ENCODE results near the gene LYRM1. TPM values are rescaled to one million over a fixed set of nuclear protein-coding genes. Genes with fewer than 3 reads are reported as not detected.
"Not testable (repeated sequence)": the region's sequence is repeated elsewhere in the genome, so short reads cannot be mapped to it uniquely, and the experiment has no call there.

Gene LYRM1
- total RNA-seq, 1 donor from 2014 or later, result 58.1 TPM

DNA sequence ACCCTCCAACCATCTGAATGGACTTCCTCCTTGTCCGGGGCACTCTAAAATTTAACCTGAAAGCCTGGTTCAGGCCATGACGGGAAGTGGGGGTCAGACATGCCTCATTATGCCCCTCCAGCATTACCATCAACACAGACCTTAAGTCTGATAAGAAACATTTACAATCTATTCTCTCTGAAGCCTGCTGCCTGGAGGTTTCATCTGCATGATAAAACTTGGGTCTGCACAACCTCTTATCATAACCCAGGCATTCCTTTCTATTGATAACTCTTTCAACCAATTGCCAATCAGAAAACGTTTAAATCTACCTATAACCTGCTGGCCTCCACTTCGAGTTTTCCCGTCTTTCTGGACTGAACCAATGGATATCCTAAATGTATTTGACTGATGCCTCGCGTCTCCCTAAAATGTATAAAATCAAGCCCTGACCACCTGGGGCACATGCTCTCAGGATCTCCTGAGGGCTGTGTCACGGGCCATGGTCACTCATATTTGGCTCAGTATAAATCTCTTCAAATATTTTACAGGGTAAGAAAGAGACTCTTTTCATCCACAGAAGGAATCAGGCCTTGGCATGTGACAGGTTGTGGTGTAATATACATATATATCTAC is 45.6 kb downstream of the LYRM1 start:
- no peak for DNase-seq (ENCODE audit: missing footprints)
- ATAC-seq, result no peak
- intact Hi-C loops (cut with DNase I), result no loop called here

GRCh38 chr16:20948444-20948843 is 47.9 kb downstream of the LYRM1 start:
- ATAC-seq (no peak), DNase-seq (ENCODE audit: missing footprints) (no peak)
- intact Hi-C loops (cut with DNase I), result no loop called here

GRCh38 chr16:20949660-20950059 is 49.1 kb downstream of the LYRM1 start:
- intact Hi-C loops (cut with DNase I), result no loop called here
- DNase-seq (ENCODE audit: missing footprints) (no peak), ATAC-seq (no peak)

GRCh38 chr16:20950294-20950693 is 49.7 kb downstream of the LYRM1 start:
- intact Hi-C loops (cut with DNase I), result no loop called here
- no peak for DNase-seq (ENCODE audit: missing footprints)
- no peak for ATAC-seq

DNA sequence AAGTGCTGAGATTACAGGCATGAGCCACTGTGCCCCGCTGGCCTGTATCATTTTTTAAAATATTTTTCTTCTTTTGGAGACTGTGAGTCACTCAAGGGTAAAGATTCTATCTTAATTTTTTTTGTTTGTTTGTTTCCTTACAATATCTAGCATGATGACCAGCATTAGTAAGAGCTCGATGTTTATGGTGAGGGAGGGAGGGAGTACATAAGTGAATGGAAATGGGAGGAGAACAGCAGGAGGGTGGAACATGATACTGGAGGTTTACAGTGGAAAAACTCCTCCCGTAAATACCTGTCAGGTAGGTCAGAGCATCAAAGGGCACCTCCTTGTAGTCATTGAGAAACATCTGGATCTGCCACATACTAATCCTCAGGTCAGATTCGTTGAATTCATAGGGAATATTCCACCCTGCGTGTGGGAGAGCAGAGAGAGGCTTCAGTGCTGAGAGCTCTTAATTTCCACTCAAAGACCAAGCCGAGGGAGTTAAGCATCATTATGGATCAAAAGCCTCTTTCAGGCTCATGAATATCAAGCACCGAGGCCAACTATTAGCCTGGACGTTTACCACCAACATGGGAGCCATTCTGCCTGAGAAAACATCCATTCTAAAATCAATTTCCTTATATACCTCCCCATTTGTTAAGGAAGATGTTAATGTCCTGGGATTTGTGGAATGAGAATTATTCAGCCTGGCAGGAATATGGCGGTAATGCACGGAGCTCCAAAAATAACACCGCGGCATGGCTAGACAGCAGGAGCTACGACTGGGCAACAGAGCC is 51.8 kb downstream of the LYRM1 start:
- ATAC-seq, result no peak
- intact Hi-C loops (cut with DNase I), result no loop called here
- DNase-seq (ENCODE audit: missing footprints), result no peak

DNA sequence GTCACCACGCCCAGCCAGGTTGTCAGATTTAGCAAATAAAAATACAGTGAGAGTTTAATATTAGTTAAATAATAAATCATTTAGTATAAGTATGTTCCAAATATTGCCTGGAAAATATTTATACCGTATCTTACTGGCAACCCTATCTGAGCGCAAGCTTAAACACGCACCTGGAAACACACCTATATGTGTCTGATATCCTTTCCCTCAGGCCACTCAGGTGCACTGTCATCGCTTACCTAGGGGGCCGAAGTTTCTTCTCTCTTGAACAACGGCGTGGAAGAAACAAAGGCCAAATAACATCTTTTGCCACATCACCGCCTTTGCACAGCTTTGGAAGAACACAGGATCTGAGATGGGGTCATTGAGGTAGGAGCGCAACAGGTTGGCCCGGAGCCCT is 54.0 kb downstream of the LYRM1 start:
- ATAC-seq, result no peak
- DNase-seq (ENCODE audit: missing footprints), result no peak
- intact Hi-C loops (cut with DNase I), result no loop called here

DNA sequence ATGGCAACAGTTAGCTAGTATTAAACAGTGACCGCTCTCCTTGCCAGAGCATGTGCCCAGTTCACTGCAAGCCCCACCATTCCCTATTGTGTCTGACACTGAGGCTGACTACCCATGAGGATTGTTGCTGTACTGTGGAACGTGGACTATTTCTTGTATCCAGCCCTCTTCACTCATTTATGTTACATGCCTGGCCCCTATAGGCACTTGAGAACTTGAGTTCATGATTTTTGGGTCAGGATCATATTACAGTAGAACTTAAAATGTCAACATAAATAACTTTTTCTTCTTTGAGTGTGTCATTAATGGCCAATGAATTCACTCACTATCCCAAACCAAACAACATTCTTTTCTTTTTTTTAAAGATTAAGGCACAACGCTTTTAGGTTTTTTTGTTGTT is 55.7 kb downstream of the LYRM1 start:
- intact Hi-C loops (cut with DNase I), result no loop called here
- ATAC-seq, result no peak

DNA sequence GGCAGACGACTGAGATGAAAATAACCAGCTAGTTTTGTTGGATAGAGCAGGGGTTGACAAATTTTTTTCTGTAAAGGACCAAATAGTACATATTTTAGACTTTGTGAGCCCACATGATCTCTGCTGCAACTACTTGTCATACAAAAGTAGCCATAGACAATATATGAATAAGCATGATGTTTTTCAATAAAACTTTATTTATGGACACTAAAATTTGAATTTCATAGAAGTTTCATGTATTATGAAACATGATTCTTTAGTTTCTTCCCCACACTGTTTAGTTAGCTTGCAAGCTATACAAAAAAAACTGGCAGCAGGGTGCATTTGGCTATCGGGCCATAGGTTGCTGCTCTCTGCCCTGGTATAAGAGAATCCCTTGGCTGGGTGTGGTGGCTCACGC is 56.6 kb downstream of the LYRM1 start:
- intact Hi-C loops (cut with DNase I), result no loop called here
- no peak for DNase-seq (ENCODE audit: missing footprints)
- no peak for ATAC-seq

More for the DNA sequence above, 55.7 kb downstream of the LYRM1 start:
- DNase-seq (ENCODE audit: missing footprints), result no peak

DNA sequence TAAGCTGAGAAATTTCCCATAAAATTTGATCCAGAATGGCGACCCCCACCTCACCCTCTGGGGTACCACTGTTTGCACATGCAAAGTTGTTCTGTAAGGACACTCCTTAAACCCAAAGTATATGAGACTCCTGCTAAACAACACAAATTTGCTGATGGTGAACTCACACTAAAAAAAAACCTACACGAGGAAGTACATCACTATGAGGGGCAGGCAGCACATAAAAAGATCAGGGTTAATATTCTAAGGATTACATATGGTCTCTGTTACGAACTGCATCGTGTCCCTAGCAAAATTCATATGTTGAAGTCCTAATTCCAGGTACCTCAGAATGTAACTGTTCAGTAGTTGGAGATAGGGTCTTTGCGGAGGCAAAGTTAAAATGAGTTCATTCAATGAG is 60.3 kb downstream of the LYRM1 start:
- no peak for ATAC-seq
- intact Hi-C loops (cut with DNase I), result no loop called here

DNA sequence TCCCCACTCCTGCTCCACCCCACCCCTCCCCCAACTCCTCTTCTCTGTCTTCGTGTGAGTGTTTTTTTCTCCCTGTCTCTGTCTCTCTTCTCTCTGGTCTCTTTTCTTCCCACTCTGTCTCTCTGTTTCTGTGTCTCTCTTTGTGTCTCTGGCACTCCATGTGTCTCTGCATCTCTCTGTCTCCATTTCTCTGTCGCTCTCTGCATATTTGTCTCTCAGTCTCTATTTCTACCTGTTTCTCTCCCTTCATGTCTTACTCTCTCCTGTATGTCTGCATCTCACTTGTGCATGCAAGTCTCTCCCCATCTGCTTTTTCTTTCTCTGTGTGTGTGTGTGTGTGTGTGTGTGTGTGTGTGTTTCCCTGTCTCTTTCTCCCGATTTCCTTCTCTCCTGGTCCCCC is 68.2 kb downstream of the LYRM1 start:
- ATAC-seq (no peak), DNase-seq (ENCODE audit: missing footprints) (no peak)
- intact Hi-C loops (cut with DNase I), result no loop called here

More for the DNA sequence above, 60.3 kb downstream of the LYRM1 start:
- no peak for DNase-seq (ENCODE audit: missing footprints)

DNA sequence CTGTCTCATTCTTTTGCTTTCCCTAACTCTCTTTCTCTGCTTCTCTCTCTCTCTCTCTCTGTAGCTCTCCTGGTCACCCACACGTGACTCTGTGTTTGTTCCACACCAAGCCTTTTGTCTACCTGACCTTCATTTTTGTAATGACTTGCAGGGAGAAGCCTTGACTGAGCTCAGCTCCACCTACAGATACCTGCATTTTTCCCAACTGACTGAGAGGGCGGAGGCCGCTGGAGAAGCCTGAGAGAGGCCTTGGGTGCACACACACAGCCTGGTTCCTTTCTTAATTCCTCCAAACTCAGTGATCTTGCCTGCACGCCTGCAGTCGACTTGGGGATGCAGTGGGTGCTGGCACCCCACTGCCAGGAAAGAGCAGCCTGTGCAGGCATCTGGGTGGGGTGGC is 68.8 kb downstream of the LYRM1 start:
- intact Hi-C loops (cut with DNase I), result no loop called here
- DNase-seq (ENCODE audit: missing footprints) (no peak), ATAC-seq (no peak)

GRCh38 chr16:20971401-20971800 is 70.8 kb downstream of the LYRM1 start:
- ATAC-seq (no peak), DNase-seq (ENCODE audit: missing footprints) (no peak)
- intact Hi-C loops (cut with DNase I), result no loop called here

GRCh38 chr16:20973201-20973600 is 72.6 kb downstream of the LYRM1 start:
- intact Hi-C loops (cut with DNase I), result not testable (repeated sequence)

More at GRCh38 chr16:20973201-20973600, 72.6 kb downstream of the LYRM1 start:
- not testable (repeated sequence) for ATAC-seq; DNase-seq (ENCODE audit: missing footprints)

Other genes with a start within 250 kb of the LYRM1 start
- gene ACSM1, start 203.1 kb upstream of the LYRM1 start, total RNA-seq, result 0.27 TPM
- 18.3 TPM for gene THUMPD1, start 159.0 kb upstream of the LYRM1 start, total RNA-seq
- 9.4 TPM for gene ACSM3, start 136.8 kb upstream of the LYRM1 start, total RNA-seq
- gene ERI2, start 94.3 kb upstream of the LYRM1 start, total RNA-seq, result 9.1 TPM
- gene REXO5, start 94.2 kb upstream of the LYRM1 start, total RNA-seq, result 5.8 TPM
- 15.8 TPM for gene DCUN1D3, start 413 bp upstream of the LYRM1 start, total RNA-seq

Data from Right ventricle myocardium inferior (tissue), 1 donor.